ENCODE results near the gene KBTBD13. TPM values are rescaled to one million over a fixed set of nuclear protein-coding genes. Genes with fewer than 3 reads are reported as not detected.

The KBTBD13 gene
- total RNA-seq, 1 experiment from 2014 or later = not detected

GRCh38 chr15:65066635-65067316 is 9.8 kb upstream of the KBTBD13 start:
- BruUV-seq (replicated peaks) = no TSS peak
- no peaks in the 10 kb centered on the region for H3K9me3 Mint-ChIP-seq (ENCODE audit: unreplicated experiment)
- ChIA-PET POLR2A (interaction anchor here (0.6 to 0.7 kb wide), 2 partner anchors 65 to 215 kb away, joined by 3 to 4 read pairs; no protein-coding TSS in a partner anchor), CTCF (interaction anchor here (0.7 to 1.0 kb wide), 3 partner anchors 12 to 36 kb away, joined by 3 to 6 read pairs (median 5); no protein-coding TSS in a partner anchor)
- TF ChIP-seq CTCF (IDR thresholded peaks at IDR 0.05; ENCODE audit: unreplicated experiment) = no peak
- no peak overlapping the region for H3K4me3 Mint-ChIP-seq (ENCODE audit: unreplicated experiment)
- peaks cover 35% of the 10 kb centered on the region for H3K27me3 Mint-ChIP-seq (ENCODE audit: insufficient read depth, unreplicated experiment)
- DNase-seq (ENCODE audit: unreplicated experiment) = no peak
- H3K4me1 Mint-ChIP-seq (ENCODE audit: insufficient read depth, unreplicated experiment) = peaks cover 6% of the 10 kb centered on the region
- no peak overlapping the region for H3K27ac Mint-ChIP-seq (ENCODE audit: low read depth, unreplicated experiment)
- H3K36me3 Mint-ChIP-seq (ENCODE audit: insufficient read depth, unreplicated experiment) = no peaks in the 10 kb centered on the region
- intact Hi-C loops (cut with micrococcal nuclease) = no loop called here

- intact Hi-C loops (cut with micrococcal nuclease) = no loop called here
- no peak for TF ChIP-seq CTCF (IDR thresholded peaks at IDR 0.05; ENCODE audit: unreplicated experiment)
- Mint-ChIP-seq H3K27ac (ENCODE audit: low read depth, unreplicated experiment) (no peak overlapping the region), H3K4me3 (ENCODE audit: unreplicated experiment) (no peak overlapping the region), H3K9me3 (ENCODE audit: unreplicated experiment) (no peaks in the 10 kb centered on the region), H3K36me3 (ENCODE audit: insufficient read depth, unreplicated experiment) (no peaks in the 10 kb centered on the region), H3K27me3 (ENCODE audit: insufficient read depth, unreplicated experiment) (peaks cover 35% of the 10 kb centered on the region), H3K4me1 (ENCODE audit: insufficient read depth, unreplicated experiment) (peaks cover 6% of the 10 kb centered on the region)
- POLR2A ChIA-PET = no interaction called here
- CTCF ChIA-PET = interaction anchor here (0.6 to 0.9 kb wide), 3 partner anchors 9 to 41 kb away, joined by 3 to 6 read pairs (median 4); partner anchors contain the start of gene KBTBD13
- DNase-seq (ENCODE audit: unreplicated experiment) = no peak
- no TSS peak for BruUV-seq (replicated peaks)
Observed at GRCh38 chr15:65067317-65067644, 9.3 kb upstream of the KBTBD13 start.

DNA sequence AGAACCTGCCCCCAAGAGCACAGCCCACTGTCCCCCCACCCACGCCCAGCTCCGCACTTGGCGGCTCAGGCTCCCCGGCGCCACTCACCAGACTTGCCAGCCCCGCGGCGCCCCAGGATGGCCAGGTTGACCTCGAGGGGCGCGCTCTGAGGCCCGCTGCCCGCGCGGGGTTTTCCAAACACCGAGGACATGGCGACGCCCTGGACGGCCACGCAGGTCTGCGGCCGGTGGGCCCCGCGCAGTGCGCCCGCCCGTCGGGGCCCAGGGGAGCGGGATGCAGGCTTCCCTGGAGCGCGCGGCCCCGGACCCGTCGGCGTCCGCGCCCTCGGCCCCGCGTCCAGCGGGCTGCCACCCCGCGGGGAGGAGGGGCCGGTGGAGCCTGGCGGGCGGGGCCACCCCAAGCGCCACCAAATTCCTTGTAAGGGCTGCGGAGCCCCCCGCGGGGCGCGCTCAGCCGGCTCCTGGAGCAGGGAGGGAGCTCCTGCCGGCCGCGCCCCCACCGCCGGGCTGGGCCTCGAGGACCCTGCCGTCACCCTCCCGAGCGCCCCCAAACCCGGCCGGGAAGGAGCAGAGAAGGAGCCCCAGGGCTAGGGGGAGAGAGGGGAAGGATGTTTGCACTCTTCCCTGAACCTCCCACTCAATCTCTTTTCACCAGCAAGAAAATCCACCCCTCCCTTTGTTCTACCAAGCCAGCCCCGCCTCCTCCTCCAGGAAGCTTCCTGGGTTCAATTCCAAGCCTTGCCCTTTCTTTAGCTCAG is 8.7 kb upstream of the KBTBD13 start, which contains the start of gene RASL12:
TSS of gene RASL12 (minus strand) at position 347 of the 758 bp plus-strand sequence. CDS start at position 191, 156 bp downstream.
- no peak within 1 kb of the TSS for H3K4me3 Mint-ChIP-seq (ENCODE audit: unreplicated experiment)

More for the DNA sequence above, 8.7 kb upstream of the KBTBD13 start, which contains the start of gene RASL12:
- H3K27me3 Mint-ChIP-seq (ENCODE audit: insufficient read depth, unreplicated experiment) = peaks cover 35% of the 10 kb centered on the region
- no peaks in the 10 kb centered on the region for H3K36me3 Mint-ChIP-seq (ENCODE audit: insufficient read depth, unreplicated experiment)
- no peak for DNase-seq (ENCODE audit: unreplicated experiment)
- no peaks in the 10 kb centered on the region for H3K9me3 Mint-ChIP-seq (ENCODE audit: unreplicated experiment)
- no peak within 1 kb of the TSS for H3K27ac Mint-ChIP-seq (ENCODE audit: low read depth, unreplicated experiment)
- intact Hi-C loops (cut with micrococcal nuclease) = no loop called here
- BruUV-seq (replicated peaks) = no TSS peak
- CTCF ChIA-PET = interaction anchor here (0.6 to 1.9 kb wide), 4 partner anchors 8 to 42 kb away, joined by 3 to 4 read pairs (median 4); partner anchors contain the start of gene KBTBD13
- no peak for TF ChIP-seq CTCF (IDR thresholded peaks at IDR 0.05; ENCODE audit: unreplicated experiment)
- POLR2A ChIA-PET = no interaction called here
- H3K4me1 Mint-ChIP-seq (ENCODE audit: insufficient read depth, unreplicated experiment) = peaks cover 6% of the 10 kb centered on the region
